Upper lobe of left lung (tissue), 6 donors: ENCODE measurements around the gene ETFB. TPM values are rescaled to one million over a fixed set of nuclear protein-coding genes. Genes with fewer than 3 reads are reported as not detected.

Experiments used
- ATAC-seq, 2 donors: fragments of 200-7000 bp; cut with Tn5 transposase; one replicate each; pipeline ENCODE4 v1.9.1; 2022; ENCODE audit warnings: mild to moderate bottlenecking in 2 of 2, moderate library complexity in 2 of 2; ENCODE audit not compliant: low FRiP score in 2 of 2
- DNase-seq, 2 donors: peaks; one replicate each; pipeline ENCODE4 v3.0.0-alpha.2; 2019 to 2020
- H3K27ac ChIP-seq, 4 donors: fragments of 200-600 bp; sonication (generic); one replicate each; pipeline ENCODE4 v1.5.1; 2016 to 2019
- H3K27me3 ChIP-seq, 4 donors: fragments of 200-600 bp; sonication (generic); one replicate each; pipeline ENCODE4 v1.5.1; 2017 to 2019
- H3K36me3 ChIP-seq, 4 donors: fragments of 200-600 bp; sonication (generic); one replicate each; pipeline ENCODE4 v1.5.1; 2016 to 2019
- H3K4me1 ChIP-seq, 4 donors: fragments of 200-600 bp; sonication (generic); one replicate each; pipeline ENCODE4 v1.5.1; 2018 to 2019
- H3K4me3 ChIP-seq, 4 donors: fragments of 200-600 bp; sonication (generic); one replicate each; pipeline ENCODE4 v1.5.1; 2017 to 2019; ENCODE audit warnings: mild to moderate bottlenecking in 2 of 4, moderate library complexity in 1 of 4
- H3K9me3 ChIP-seq, 4 donors: fragments of 200-600 bp; sonication (generic); one replicate each; pipeline ENCODE4 v1.5.1; 2018 to 2019
- EP300 ChIP-seq, 4 donors: sonication (generic); formaldehyde crosslinking; IDR thresholded peaks; one replicate each; pipeline ENCODE4 v1.5.1; 2017; ENCODE audit warnings: antibody characterized with exemption in 4 of 4, control low read depth in 2 of 4
- POLR2A ChIP-seq, 4 donors: fragments of 450-650 bp; IDR thresholded peaks; one replicate each; pipeline ENCODE4 v1.5.1; 2016 to 2017; ENCODE audit warnings: antibody characterized with exemption in 4 of 4, mild to moderate bottlenecking in 2 of 4
- POLR2AphosphoS5 ChIP-seq, 2 donors: sonication (generic); formaldehyde crosslinking; IDR thresholded peaks; one replicate each; pipeline ENCODE4 v1.5.1; 2017; ENCODE audit warnings: antibody characterized with exemption in 2 of 2
- WGBS, 2 donors: methylation state at CpG; one replicate each; pipeline ENCODE4 v1.1.5; 2017 to 2018; 5-methylcytosine and 5-hydroxymethylcytosine counted together
- total RNA-seq, 6 donors: library from RNA; depleted of rRNA in 4 of 6; stranded (reverse); fragments of >200 nt in 4 of 6; gene quantifications; one replicate each; pipeline versions ENCODE4 v1.1.0 to v1.2.1, GENCODE V29; 2016 to 2021
- TF ChIP-seq, protein P1 (sequence below), 6 experiments: fragments of 450-650 bp in 4 of 6; fragments of 200-600 bp in 2 of 6; sonication (generic) in 2 of 6; IDR thresholded peaks; one replicate each; pipeline ENCODE4 v1.5.1; 2016 to 2019; ENCODE audit warnings: antibody characterized with exemption in 6 of 6
- donor health status: DM: no; HTN: no; CAD: no; lungs with moderate emphysema.
- donor health status: DM: no; HTN: yes; CAD: no; lungs with severe emphysema.

ETFB gene
- total RNA-seq, 6 donors from 2014 or later: 59.7 to 102 (median 86.6) TPM

DNA sequence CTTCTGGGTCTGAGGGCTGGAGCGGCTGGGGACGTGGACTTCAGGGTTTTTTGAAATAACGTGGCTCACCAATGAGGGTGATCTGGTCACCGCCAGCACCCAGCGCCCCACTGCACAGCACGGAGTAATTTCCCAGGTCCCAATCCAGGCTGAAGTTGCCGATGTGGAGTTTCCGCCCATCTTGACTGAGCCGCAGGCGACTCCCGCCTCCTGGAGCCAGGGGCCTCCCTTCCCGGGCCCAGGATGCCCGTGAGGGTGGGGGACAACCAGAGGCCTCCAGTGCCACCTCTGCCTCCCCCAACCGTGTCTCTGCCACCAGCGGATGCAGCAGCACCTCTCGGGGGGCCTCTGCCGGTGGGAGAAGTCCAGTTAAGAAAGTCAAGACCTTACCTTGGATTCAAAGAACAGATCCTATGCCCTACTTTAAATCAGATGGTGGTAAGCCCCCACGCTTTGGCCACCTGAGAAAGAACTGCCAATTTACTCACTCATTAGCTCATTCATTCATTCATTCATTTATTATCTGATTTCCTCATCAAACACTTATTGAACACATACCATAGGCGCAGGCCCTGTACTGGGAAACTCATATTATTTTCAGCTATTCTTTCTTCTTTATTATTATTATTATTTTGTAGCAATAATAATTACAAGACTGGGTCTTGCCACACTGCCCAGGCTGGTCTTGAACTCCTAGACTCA lies 28.2 kb downstream of the ETFB start:
- no peak for ATAC-seq
- 83% methylated on average over 15 to 19 of the region's 19 CpGs for WGBS, 2 donors
- no peak for TF ChIP-seq POLR2AphosphoS5 (IDR thresholded peaks at IDR 0.05)
- no peak for TF ChIP-seq EP300 (IDR thresholded peaks at IDR 0.05)
- TF ChIP-seq, protein P1, sequence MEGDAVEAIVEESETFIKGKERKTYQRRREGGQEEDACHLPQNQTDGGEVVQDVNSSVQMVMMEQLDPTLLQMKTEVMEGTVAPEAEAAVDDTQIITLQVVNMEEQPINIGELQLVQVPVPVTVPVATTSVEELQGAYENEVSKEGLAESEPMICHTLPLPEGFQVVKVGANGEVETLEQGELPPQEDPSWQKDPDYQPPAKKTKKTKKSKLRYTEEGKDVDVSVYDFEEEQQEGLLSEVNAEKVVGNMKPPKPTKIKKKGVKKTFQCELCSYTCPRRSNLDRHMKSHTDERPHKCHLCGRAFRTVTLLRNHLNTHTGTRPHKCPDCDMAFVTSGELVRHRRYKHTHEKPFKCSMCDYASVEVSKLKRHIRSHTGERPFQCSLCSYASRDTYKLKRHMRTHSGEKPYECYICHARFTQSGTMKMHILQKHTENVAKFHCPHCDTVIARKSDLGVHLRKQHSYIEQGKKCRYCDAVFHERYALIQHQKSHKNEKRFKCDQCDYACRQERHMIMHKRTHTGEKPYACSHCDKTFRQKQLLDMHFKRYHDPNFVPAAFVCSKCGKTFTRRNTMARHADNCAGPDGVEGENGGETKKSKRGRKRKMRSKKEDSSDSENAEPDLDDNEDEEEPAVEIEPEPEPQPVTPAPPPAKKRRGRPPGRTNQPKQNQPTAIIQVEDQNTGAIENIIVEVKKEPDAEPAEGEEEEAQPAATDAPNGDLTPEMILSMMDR (IDR thresholded peaks at IDR 0.05): no peak
- no peak for TF ChIP-seq POLR2A (IDR thresholded peaks at IDR 0.05)

GRCh38 chr19:51337141-51337860 lies 28.9 kb downstream of the ETFB start:
- 87 to 95% methylated on average over 7 to 11 of the region's 13 CpGs for WGBS, 2 donors
- H3K36me3 ChIP-seq: no peaks in the 10 kb centered on the region
- no peak overlapping the region for H3K4me3 ChIP-seq
- no peaks in the 10 kb centered on the region for H3K9me3 ChIP-seq
- ATAC-seq: no peak
- TF ChIP-seq POLR2AphosphoS5 (IDR thresholded peaks at IDR 0.05): no peak
- no peak for TF ChIP-seq EP300 (IDR thresholded peaks at IDR 0.05)
- TF ChIP-seq, protein P1 (IDR thresholded peaks at IDR 0.05): no peak
- TF ChIP-seq POLR2A (IDR thresholded peaks at IDR 0.05): no peak
- H3K27me3 ChIP-seq: no peaks in the 10 kb centered on the region
- H3K27ac ChIP-seq: no peak overlapping the region
- H3K4me1 ChIP-seq: peaks cover 9 to 25% (median 20%) of the 10 kb centered on the region in 4 donors
- DNase-seq: no peak

More for the DNA sequence above, 28.2 kb downstream of the ETFB start:
- Histone ChIP-seq H3K9me3 (no peaks in the 10 kb centered on the region), H3K4me3 (no peak overlapping the region), H3K4me1 (peaks cover 9 to 25% (median 20%) of the 10 kb centered on the region in 4 donors), H3K27ac (no peak overlapping the region), H3K36me3 (no peaks in the 10 kb centered on the region), H3K27me3 (no peaks in the 10 kb centered on the region)
- DNase-seq: peak in 1 of 2 donors; percentile 51

DNA sequence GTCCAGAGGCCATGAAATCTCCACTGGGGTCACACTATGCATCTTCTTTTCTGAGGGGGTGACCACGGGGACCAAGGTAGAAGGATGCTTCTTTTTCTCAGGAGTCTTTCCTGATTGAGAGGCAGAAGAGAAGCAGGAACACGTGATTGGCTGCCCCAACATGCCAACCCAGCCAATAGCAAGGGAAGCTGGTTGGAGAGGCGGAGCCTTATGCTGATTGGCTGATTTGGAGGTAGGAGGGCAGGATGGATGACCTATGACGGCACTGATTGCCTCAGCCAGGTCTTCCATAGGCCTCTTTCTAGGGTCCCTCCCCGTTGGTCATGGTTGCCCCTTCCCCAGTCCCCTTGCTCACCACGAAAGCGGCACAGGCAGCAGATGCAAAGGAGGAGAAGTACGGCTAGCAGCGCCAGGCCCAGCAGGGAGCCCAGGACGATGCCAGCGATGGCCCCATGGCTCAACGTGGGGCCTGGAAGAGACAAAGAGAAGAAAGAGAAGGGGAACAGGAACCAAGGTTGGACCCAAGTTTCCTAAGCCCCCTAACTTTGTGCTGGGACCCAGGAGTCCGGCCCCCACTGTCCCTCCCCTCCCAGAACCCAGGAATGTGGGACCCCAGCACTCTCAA lies 32.2 kb downstream of the ETFB start:
- TF ChIP-seq EP300 (IDR thresholded peaks at IDR 0.05): no peak
- TF ChIP-seq POLR2AphosphoS5 (IDR thresholded peaks at IDR 0.05): no peak
- no peak for TF ChIP-seq POLR2A (IDR thresholded peaks at IDR 0.05)
- TF ChIP-seq, protein P1 (IDR thresholded peaks at IDR 0.05): no peak
- DNase-seq (no peak), ATAC-seq (no peak)
- Histone ChIP-seq H3K27me3 (peaks cover 0 to 4% (median 0%) of the 10 kb centered on the region in 4 donors), H3K4me3 (no peak overlapping the region), H3K9me3 (peaks cover 0 to 5% (median 1%) of the 10 kb centered on the region in 4 donors), H3K4me1 (peaks cover 0 to 12% (median 6%) of the 10 kb centered on the region in 4 donors), H3K27ac (no peak overlapping the region), H3K36me3 (no peaks in the 10 kb centered on the region)
- WGBS, 2 donors: 90 to 91% methylated on average over 13 of the region's 13 CpGs

DNA sequence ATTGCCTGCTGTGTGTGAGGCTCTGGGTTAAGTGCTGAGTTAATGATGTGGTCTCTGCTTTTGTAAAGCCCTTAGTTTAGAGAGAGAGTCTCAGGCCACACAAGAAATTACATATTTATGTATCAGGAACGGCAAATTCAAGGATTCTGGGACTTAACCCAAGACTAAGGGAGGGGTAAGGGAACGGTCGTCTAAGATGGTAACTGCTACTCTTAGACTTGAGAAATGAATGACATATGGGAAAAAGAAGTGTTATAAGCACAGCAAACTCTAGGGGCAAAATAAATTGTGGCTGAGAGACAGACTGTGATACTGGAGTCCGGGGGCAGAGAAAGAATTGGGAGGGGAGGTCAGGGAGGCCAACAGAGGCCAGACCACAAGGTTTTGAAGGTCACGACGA lies 34.5 kb downstream of the ETFB start:
- Histone ChIP-seq H3K4me1 (peaks cover 7 to 14% (median 13%) of the 10 kb centered on the region in 4 donors), H3K27me3 (peaks cover 0 to 22% (median 6%) of the 10 kb centered on the region in 4 donors), H3K27ac (no peak overlapping the region), H3K36me3 (no peaks in the 10 kb centered on the region), H3K4me3 (no peak overlapping the region), H3K9me3 (peaks cover 0 to 5% (median 1%) of the 10 kb centered on the region in 4 donors)
- DNase-seq (no peak), ATAC-seq (no peak)
- TF ChIP-seq POLR2AphosphoS5 (IDR thresholded peaks at IDR 0.05) (no peak), EP300 (IDR thresholded peaks at IDR 0.05) (no peak), POLR2A (IDR thresholded peaks at IDR 0.05) (no peak)
- TF ChIP-seq, protein P1 (IDR thresholded peaks at IDR 0.05): no peak
- 91 to 93% methylated on average over 6 of the region's 6 CpGs for WGBS, 2 donors
